ENCODE measurements around the gene MZT2A.
"Not testable (repeated sequence)": the region's sequence is repeated elsewhere in the genome, so short reads cannot be mapped to it uniquely, and the experiment has no call there.

- TF ChIP-seq ZNF274 (IDR thresholded peaks at IDR 0.05; ENCODE audit: low read depth, low read length); YY1 (IDR thresholded peaks at IDR 0.05; ENCODE audit: insufficient read depth, insufficient read length); SUZ12 (IDR thresholded peaks at IDR 0.05; ENCODE audit: extremely low read depth, insufficient read depth, insufficient read length): not testable (repeated sequence)
Observed at GRCh38 chr2:131532723-131533608, 40.8 kb upstream of the MZT2A start.
